ENCODE results near the gene CEP192. TPM values are rescaled to one million over a fixed set of nuclear protein-coding genes. Genes with fewer than 3 reads are reported as not detected.

Gene CEP192
- total RNA-seq, 1 donor from 2014 or later = 58.7 TPM

GRCh38 chr18:13105059-13105458, 113.9 kb downstream of the CEP192 start:
- no peaks in the 10 kb centered on the region for H4K20me1 ChIP-seq (ENCODE audit: low read depth)
- no peak overlapping the region for H2AFZ ChIP-seq (replicated peaks)
- Mint-ChIP-seq H3K36me3 (peaks cover 86% of the 10 kb centered on the region), H3K4me1 (no peaks in the 10 kb centered on the region), H3K27ac (no peak overlapping the region), H3K27me3 (ENCODE audit: insufficient read depth, low read depth) (peaks cover 6% of the 10 kb centered on the region), H3K4me3 (no peak overlapping the region), H3K9me3 (peaks cover 7% of the 10 kb centered on the region)
- DNase-seq (ENCODE audit: low spot score) = no peak
- peaks cover 38% of the 10 kb centered on the region for H3K36me3 ChIP-seq
- H3K4me2 ChIP-seq = no peak overlapping the region
- H3K27ac ChIP-seq = no peak overlapping the region
- no peaks in the 10 kb centered on the region for H3K9me3 ChIP-seq (ENCODE audit: low read depth)
- H3F3A ChIP-seq (ENCODE audit: low read depth) = no peaks in the 10 kb centered on the region
- no peaks in the 10 kb centered on the region for H3K27me3 ChIP-seq
- H3K4me1 ChIP-seq = no peaks in the 10 kb centered on the region
- TF ChIP-seq EZH2 (IDR thresholded peaks at IDR 0.05) (no peak), EZH2phosphoT487 (IDR thresholded peaks at IDR 0.05) (no peak), CTCF (IDR thresholded peaks at IDR 0.05) (no peak)
- H3K9ac ChIP-seq = no peak overlapping the region
- H3K79me2 ChIP-seq (ENCODE audit: low read depth) = no peaks in the 10 kb centered on the region
- H3K4me3 ChIP-seq = no peak overlapping the region

GRCh38 chr18:13107074-13107473, 115.9 kb downstream of the CEP192 start:
- DNase-seq (ENCODE audit: low spot score) = no peak
- peaks cover 7% of the 10 kb centered on the region for H3K9me3 Mint-ChIP-seq
- Histone ChIP-seq H3K79me2 (ENCODE audit: low read depth) (no peaks in the 10 kb centered on the region), H3K27me3 (no peaks in the 10 kb centered on the region), H2AFZ (replicated peaks) (no peak overlapping the region), H3K4me2 (no peak overlapping the region), H3K9ac (no peak overlapping the region), H3K9me3 (ENCODE audit: low read depth) (no peaks in the 10 kb centered on the region), H3K27ac (no peak overlapping the region), H3F3A (ENCODE audit: low read depth) (peaks cover 9% of the 10 kb centered on the region), H4K20me1 (ENCODE audit: low read depth) (no peaks in the 10 kb centered on the region), H3K4me3 (no peak overlapping the region), H3K4me1 (no peaks in the 10 kb centered on the region), H3K36me3 (peaks cover 34% of the 10 kb centered on the region)
- H3K4me1 Mint-ChIP-seq = no peaks in the 10 kb centered on the region
- TF ChIP-seq CTCF (IDR thresholded peaks at IDR 0.05) (no peak), EZH2phosphoT487 (IDR thresholded peaks at IDR 0.05) (no peak), EZH2 (IDR thresholded peaks at IDR 0.05) (no peak)
- H3K36me3 Mint-ChIP-seq = peaks cover 80% of the 10 kb centered on the region
- H3K27ac Mint-ChIP-seq = no peak overlapping the region
- no peak overlapping the region for H3K4me3 Mint-ChIP-seq
- peaks cover 6% of the 10 kb centered on the region for H3K27me3 Mint-ChIP-seq (ENCODE audit: insufficient read depth, low read depth)

- peaks cover 7% of the 10 kb centered on the region for H4K20me1 ChIP-seq (ENCODE audit: low read depth)
- H3K4me1 Mint-ChIP-seq = peaks cover 8% of the 10 kb centered on the region
- peaks cover 17% of the 10 kb centered on the region for H3F3A ChIP-seq (ENCODE audit: low read depth)
- peaks cover 7% of the 10 kb centered on the region for H3K9me3 Mint-ChIP-seq
- H3K79me2 ChIP-seq (ENCODE audit: low read depth) = no peaks in the 10 kb centered on the region
- H3K27ac Mint-ChIP-seq = no peak overlapping the region
- peaks cover 67% of the 10 kb centered on the region for H3K36me3 Mint-ChIP-seq
- no peak for DNase-seq (ENCODE audit: low spot score)
- H3K4me2 ChIP-seq = no peak overlapping the region
- H3K4me3 ChIP-seq = no peak overlapping the region
- peaks cover 7% of the 10 kb centered on the region for H3K4me1 ChIP-seq
- H3K9me3 ChIP-seq (ENCODE audit: low read depth) = no peaks in the 10 kb centered on the region
- no peak overlapping the region for H3K4me3 Mint-ChIP-seq
- H3K27ac ChIP-seq = no peak overlapping the region
- H3K27me3 ChIP-seq = no peaks in the 10 kb centered on the region
- peaks cover 34% of the 10 kb centered on the region for H3K36me3 ChIP-seq
- H3K9ac ChIP-seq = no peak overlapping the region
- H3K27me3 Mint-ChIP-seq (ENCODE audit: insufficient read depth, low read depth) = peaks cover 2% of the 10 kb centered on the region
- no peak overlapping the region for H2AFZ ChIP-seq (replicated peaks)
- no peak for TF ChIP-seq EZH2 (IDR thresholded peaks at IDR 0.05)
- TF ChIP-seq CTCF (IDR thresholded peaks at IDR 0.05) = no peak
- no peak for TF ChIP-seq EZH2phosphoT487 (IDR thresholded peaks at IDR 0.05)
Observed at GRCh38 chr18:13108330-13108729, 117.2 kb downstream of the CEP192 start.
